GM19372 (cell line): ENCODE data around the gene ANKRD6.
"Not testable (repeated sequence)": the region's sequence is repeated elsewhere in the genome, so short reads cannot be mapped to it uniquely, and the experiment has no call there.

Source experiments
- ATAC-seq: cut with Tn5 transposase; IDR thresholded peaks from one replicate; pipeline ENCODE4 v1.9.1; 2021; ENCODE audit warnings: mild to moderate bottlenecking, low read depth, moderate library complexity; ENCODE audit not compliant: unreplicated experiment

The ANKRD6 gene

DNA sequence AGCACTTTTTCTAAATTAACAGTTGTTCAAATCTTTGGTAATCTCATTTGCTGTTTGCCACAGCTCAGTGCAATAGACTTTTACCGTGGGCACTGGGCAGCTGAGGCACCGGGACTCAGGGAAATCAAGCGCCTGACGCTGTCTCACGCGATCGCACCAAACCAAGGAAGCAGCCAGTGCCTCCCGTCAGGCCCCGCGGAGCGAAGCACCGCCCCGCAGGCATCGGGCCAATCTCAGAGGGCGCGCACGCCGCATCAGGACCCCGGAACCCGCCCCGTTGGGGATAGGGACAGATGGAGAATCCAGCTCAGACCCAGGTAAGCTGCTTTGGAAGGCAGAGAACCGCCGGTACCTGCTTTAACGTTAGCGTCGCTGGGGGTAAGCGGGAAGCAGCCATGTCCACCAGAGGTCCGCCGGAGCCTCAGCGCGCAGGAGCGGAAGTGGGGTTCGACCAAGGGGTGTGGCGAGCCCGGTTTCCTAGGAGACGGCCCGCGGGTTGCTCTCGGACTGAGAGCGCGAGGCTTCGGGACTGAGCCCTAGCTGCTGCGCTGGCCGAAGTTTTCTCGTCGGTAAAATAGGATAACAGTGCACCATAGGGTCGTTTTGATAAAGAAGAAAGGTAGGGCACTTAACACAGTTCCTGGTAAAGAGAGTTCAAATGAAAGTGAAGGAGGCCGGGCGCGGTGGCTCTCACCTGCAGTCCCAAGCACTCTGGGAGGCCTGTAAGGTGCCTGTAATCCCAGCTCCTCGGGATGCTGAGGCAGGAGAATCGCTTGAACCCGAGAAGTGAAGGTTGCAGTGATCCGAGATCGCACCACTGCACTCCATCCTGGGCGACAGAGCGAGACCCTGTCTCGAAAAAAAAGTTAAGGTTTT lies 205.6 kb downstream of the ANKRD6 start, which contains the start of gene LYRM2:
LYRM2 (minus strand) TSS at position 428 of the 876 bp plus-strand sequence; CDS start at position 397, 31 bp downstream.
- peak; percentile 98 for ATAC-seq

DNA sequence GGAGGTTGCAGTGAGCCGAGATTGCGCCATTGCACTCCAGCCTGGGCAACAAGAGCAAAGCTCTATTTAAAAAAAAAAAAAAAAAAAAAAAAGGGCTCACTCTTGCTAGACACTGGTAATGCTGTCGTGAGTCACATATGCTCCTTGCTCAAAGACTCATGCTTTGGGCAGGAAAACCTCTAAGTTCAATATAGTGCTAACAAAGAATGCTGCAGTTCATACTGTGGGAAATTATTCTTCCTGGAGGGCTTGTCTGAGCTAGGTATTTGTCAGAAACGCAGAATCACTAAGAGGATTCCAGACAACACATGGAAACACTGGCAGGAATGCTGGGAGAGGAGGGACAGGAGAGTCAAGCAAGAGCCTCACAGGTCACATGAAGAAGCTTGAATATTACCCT lies 207.9 kb downstream of the ANKRD6 start:
- no peak for ATAC-seq

GRCh38 chr6:89641581-89641980 lies 208.6 kb downstream of the ANKRD6 start:
- ATAC-seq: not testable (repeated sequence)

DNA sequence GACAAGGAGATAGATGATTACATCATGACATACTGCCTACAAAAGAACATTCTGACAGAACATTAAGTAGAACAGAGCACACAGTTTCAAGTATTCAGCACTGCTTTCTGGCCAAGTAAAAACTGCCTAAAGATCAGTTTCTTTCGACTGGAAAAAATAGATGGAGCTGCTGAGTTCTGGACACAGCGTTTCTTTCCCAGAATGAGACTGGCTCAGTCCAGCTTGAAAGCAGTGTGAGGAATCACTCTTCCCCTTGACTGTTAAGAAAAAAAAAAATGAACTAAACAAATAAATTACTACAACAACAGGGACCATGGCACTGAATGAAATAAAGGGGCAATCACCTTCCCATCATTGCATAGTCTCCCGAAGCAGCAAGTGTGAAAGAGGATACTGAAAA lies 210.0 kb downstream of the ANKRD6 start:
- no peak for ATAC-seq

- ATAC-seq: no peak
Observed at GRCh38 chr6:89643406-89643805, 210.5 kb downstream of the ANKRD6 start.

DNA sequence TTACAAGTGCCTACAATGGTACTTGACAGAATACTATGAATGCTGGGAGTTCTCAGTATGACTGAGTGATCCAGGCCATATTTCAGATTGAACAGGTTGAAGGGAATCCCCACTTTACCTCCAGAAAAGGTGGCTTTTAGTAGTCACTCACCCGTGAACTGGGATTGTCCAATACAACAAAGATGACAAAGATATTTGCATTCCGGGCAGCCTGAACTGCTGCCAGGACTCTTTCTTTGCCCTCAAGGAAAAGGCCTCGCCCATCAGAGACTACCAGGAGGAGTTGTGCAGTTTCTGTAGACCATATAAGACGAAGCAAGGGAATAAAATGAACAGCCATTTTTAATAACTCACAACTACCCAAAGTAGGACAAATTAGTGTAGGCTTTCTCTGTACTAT lies 211.9 kb downstream of the ANKRD6 start:
- ATAC-seq: no peak

DNA sequence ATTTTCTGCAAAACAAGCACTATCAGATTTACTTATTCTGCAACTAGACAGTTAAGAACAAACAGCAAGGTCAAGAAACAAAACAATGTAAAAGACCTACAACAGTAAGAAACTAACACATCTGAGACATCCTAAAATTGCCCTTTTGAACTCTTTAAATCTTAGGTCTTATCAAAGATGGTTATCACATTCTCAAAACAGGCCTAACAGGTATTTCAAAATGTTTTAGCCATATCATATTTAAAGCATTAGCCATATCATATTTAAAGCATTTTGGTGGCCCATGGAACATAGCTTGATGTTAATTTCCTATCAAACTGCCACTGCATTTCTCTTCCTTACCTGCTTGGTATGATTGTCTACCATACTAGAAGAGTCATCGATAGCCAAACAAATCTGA lies 216.7 kb downstream of the ANKRD6 start:
- no peak for ATAC-seq

- no peak for ATAC-seq
Observed at GRCh38 chr6:89650579-89650978, 217.6 kb downstream of the ANKRD6 start.

DNA sequence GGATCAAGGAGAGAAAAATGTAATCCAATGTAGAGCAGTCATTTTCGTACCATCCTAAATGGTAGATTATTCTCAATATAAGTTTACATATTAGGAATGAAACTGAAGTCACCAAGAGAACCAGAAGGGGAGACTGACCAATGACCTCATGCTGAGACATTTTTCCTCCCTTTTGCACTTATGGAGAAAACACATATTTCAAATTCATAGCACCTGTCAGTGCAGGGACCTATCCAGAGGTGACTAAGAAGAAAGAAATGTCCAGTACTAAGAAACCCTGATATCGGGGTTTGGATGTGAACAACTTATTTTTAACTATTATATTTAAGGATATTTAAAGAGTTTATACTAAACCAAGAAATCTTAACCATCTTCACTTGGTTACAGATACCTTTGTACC lies 222.2 kb downstream of the ANKRD6 start:
- no peak for ATAC-seq

- ATAC-seq: no peak
Observed at GRCh38 chr6:89657445-89658158, 224.7 kb downstream of the ANKRD6 start.

GRCh38 chr6:89660981-89661380 lies 228.0 kb downstream of the ANKRD6 start:
- ATAC-seq: no peak

DNA sequence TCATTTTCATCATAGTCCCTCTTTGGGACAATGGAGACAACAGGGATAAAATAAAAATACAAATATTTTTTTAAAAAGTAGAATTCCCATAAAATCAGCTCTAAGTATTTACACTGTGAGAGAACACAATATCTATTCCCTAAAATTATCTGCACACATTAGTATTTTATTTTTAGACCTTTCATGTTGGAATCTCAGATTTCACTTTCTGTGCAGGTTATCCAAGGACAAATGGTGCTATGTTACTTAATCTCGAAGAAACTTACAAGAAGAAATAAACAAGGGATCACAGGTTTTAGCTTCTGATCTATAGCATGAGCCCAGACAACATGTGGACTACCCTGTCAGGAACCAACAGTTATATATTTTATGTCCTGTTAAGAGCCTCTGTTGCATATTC lies 228.6 kb downstream of the ANKRD6 start:
- ATAC-seq: no peak

DNA sequence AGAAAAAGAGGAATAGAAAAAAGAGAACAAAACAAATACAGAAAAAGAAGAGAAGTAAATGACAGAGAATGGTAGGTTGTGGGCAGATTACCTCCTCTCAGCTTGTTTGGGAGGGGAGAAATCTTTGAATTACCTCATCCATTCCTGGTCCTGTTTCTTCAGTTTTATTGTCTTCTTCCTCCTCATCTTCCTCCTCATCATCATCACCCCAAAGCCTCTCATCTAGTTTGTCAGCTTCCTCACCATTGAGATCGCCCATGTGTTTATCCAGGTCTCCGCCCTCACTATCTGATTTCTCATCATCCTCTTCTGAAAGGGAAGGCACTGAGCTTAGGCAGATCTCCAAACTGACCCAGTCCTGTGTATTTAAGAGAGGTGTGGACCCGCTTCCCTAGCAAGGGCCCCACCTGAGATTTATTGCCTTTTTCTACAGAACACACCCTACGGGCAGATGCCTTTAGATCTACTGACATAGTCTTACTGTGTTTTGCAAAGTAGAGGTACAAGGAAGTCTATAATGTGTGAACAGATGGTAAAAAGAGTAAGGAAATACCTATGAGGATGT lies 229.8 kb downstream of the ANKRD6 start:
- ATAC-seq: no peak

DNA sequence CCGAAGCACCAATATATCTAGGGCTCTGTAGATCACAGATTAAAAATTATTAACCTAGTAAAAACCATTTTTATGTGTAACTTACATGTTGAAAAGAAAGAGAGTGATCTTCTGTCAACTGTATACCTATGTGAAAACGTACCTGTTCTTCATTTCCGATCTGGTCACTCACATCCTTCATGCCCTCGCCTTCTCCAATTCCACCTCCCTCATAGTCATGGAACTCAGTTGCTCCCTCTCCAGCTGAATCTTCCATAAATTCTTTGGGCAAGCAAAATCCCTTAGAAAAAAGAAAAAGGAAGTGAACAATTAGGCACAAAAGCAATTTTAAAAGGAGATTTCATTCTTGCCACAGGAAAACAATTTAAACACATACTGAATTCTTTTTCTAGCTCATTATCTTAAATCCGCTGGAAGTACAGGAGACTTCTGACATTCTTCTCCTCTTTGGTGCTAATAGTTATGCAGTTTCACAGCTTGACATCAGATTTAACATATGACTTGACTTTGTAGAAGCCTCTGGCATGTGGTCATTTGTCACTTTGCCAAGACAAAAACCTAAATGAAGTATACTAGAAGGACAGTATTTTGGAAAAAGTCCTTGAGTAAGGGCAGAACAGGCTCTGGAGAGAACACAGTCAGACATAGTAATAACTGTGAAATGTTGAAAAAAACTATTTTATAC lies 235.1 kb downstream of the ANKRD6 start:
- ATAC-seq: no peak

GRCh38 chr6:89669002-89669401 lies 236.1 kb downstream of the ANKRD6 start:
- ATAC-seq: no peak

DNA sequence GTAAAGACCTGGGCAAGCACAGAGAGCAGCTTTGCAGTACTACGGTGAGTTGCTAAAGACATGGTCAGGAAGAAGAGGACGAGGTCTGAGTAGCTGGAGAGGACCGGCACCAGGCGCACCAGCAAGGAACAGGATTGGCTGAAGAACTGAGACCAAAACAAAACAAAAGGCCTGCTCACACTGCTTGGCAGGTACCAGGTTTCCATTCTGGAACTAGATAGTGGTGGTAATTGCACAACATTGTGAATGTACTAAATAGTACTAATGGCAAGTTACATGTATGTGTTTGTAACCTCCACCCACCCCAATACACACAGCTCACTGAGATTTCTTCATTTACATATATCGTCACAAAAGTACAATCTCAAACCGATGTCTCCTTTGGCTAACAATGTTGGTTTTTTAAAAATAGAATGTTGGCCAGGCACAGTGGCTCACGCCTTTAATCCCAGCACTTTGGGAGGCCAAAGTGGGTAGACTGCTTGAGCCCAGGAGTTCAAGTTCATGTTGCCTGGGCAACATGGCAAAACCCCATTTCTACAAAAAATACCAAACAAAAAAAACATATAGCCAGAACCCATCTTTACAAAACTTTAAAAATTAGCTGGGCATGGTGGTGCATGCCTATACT lies 238.1 kb downstream of the ANKRD6 start:
- ATAC-seq: no peak

DNA sequence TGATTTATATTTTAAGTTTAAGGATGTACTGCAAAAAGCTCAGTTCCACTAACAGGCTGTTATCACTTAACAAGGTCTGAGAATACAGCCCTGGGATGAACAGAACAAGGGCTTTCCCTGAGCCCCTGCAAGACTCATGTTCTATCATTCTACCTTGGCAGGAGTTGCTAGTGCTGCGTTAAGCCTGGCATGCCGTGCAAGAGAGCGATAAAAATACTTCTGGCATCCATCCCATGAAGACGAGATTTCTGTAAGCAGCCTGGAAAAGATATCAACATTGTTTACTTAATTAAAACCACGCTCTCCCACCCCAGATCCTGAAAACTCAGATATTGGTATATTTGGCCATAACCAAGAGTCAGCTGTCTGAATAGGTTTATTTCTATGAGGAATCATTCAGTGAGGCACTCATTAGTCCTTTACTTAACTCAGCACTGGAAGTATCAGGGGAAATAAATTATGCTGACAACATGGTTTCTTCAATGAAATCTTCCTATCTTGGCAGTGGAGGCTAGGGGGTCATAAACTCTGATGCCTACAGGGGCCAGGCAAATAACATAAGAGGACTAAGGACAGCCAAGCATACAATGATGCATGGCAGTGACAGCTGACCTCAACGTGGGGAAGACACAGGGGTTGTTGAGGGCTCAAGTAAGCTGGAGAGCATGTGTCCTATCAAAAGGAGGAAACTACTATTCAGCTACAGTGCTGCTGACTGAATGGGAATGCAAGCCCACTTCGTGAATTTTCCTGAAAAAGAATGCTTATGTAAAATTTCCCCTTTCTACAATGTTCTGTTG lies 243.2 kb downstream of the ANKRD6 start:
- no peak for ATAC-seq

DNA sequence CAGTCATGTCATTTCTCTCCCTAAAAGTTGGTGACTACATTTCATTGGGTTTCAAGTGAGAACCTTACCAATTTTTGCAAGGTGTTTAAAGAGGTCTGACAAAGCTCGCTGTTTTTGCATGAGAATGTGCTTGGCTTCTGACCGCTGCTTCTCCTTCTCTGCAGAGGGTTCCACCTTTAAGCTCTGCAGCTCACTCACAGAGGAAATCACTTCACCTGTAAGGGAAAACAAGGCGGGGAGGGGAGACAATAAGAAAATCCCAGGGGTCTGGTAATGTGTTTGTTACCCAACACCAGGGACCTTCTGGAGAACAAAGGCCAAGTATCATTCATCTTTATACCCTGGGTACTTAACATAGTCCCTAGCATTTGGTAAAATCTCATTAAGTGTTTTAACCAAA lies 245.6 kb downstream of the ANKRD6 start:
- ATAC-seq: no peak
